Endothelial cell of umbilical vein (primary cell): ENCODE data around the gene C9orf153. TPM values are rescaled to one million over a fixed set of nuclear protein-coding genes. Genes with fewer than 3 reads are reported as not detected.

ENCODE experiments used
- BruUV-seq: library from RNA; stranded (reverse); fragments of 400-500 nt; replicated peaks from 2 replicates; lab custom pipeline; 2021; lab: Mats Ljungman, UMichigan
- CTCF ChIA-PET: fragments of 300-600, 350-600 bp; sonication (Branson Sonifier 250); formaldehyde crosslinking; loops from one replicate; lab custom pipeline; 2021; ENCODE audit warnings: antibody characterized with exemption, inconsistent platforms; lab: Charles Lee
- POLR2A ChIA-PET: fragments of 300-600, 350-600 bp; sonication (Branson Sonifier 250); formaldehyde crosslinking; loops from one replicate; lab custom pipeline; 2021; ENCODE audit warnings: antibody characterized with exemption, inconsistent platforms; lab: Charles Lee
- DNase-seq: peaks from one replicate; pipeline ENCODE4 v3.0.0-alpha.2; 2011; ENCODE audit warnings: low read depth, low spot score
- FAIRE-seq: peaks from 2 replicates; lab custom pipeline; 2011; peaks lifted over from hg19 to GRCh38; lab: Jason Lieb, UNC
- H2AFZ ChIP-seq: 2 replicates; pipeline ENCODE4 v1.6.0; 2012; ENCODE audit warnings: low read depth, low read length, control low read depth, inconsistent platforms
- H3K27ac ChIP-seq: 2 replicates; pipeline ENCODE4 v1.5.1; 2011; ENCODE audit warnings: low read depth, mild to moderate bottlenecking, control low read depth, low read length, moderate library complexity; ENCODE audit not compliant: insufficient read depth
- H3K27me3 ChIP-seq, 2 experiments: 2 replicates each; pipeline versions ENCODE4 v1.6.0 to v1.6.1; 2011; ENCODE audit warnings: low read length in 2 of 2, mixed read lengths in 1 of 2; ENCODE audit not compliant: control insufficient read depth in 2 of 2, insufficient read depth in 2 of 2
- H3K36me3 ChIP-seq, 2 experiments: 2 replicates in 1 of 2; 3 replicates in 1 of 2; pipeline ENCODE4 v1.5.1; 2011; ENCODE audit warnings: low read length in 2 of 2, mild to moderate bottlenecking in 1 of 2, moderate library complexity in 1 of 2; ENCODE audit not compliant: control insufficient read depth in 2 of 2, insufficient read depth in 2 of 2; ENCODE audit errors: extremely low read depth in 1 of 2
- H3K4me1 ChIP-seq: 3 replicates; pipeline ENCODE4 v1.5.1; 2011; ENCODE audit warnings: mild to moderate bottlenecking, low read length; ENCODE audit not compliant: control insufficient read depth, insufficient read depth; ENCODE audit errors: extremely low read depth
- H3K4me2 ChIP-seq: 2 replicates; pipeline ENCODE4 v1.6.1; 2011; ENCODE audit warnings: low read length, control low read depth, mixed read lengths; ENCODE audit not compliant: insufficient read depth
- H3K4me3 ChIP-seq, 3 experiments: fragments of 200-600 bp in 1 of 3; sonication (generic), shearing (Covaris generic) in 1 of 3; replicated peaks in 1 of 3; 2 replicates each; pipeline ENCODE4 v1.5.1; 2011 to 2016; ENCODE audit warnings: control low read depth in 3 of 3, low read length in 3 of 3, mild to moderate bottlenecking in 2 of 3, inconsistent platforms in 1 of 3, low read depth in 1 of 3, moderate library complexity in 1 of 3; ENCODE audit not compliant: insufficient read depth in 1 of 3
- H3K79me2 ChIP-seq: 2 replicates; pipeline ENCODE4 v1.6.0; 2012; ENCODE audit warnings: low read length, inconsistent platforms; ENCODE audit not compliant: control insufficient read depth, insufficient read depth
- H3K9ac ChIP-seq: replicated peaks from 2 replicates; pipeline ENCODE3; 2011; ENCODE audit warnings: low read length, control low read depth; ENCODE audit not compliant: insufficient read depth; ENCODE audit errors: extremely low read depth
- H3K9me1 ChIP-seq: replicated peaks from 3 replicates; pipeline ENCODE4 v1.6.0; 2011; ENCODE audit warnings: mild to moderate bottlenecking, low read length; ENCODE audit not compliant: control insufficient read depth, insufficient read depth; ENCODE audit errors: extremely low read depth
- H3K9me3 ChIP-seq: replicated peaks from 2 replicates; pipeline ENCODE4 v1.5.1; 2012; ENCODE audit warnings: low read length, inconsistent platforms; ENCODE audit not compliant: control insufficient read depth, insufficient read depth
- H4K20me1 ChIP-seq: replicated peaks from 2 replicates; pipeline ENCODE3; 2011; ENCODE audit warnings: mild to moderate bottlenecking, low read length; ENCODE audit not compliant: control insufficient read depth, insufficient read depth; ENCODE audit errors: extremely low read depth
- EZH2 ChIP-seq: IDR thresholded peaks from 2 replicates; pipeline ENCODE4 v1.6.1; 2012; ENCODE audit warnings: borderline replicate concordance, low read depth, mild to moderate bottlenecking, moderate library complexity, low read length, inconsistent platforms; ENCODE audit not compliant: severe bottlenecking
- FOS ChIP-seq: IDR thresholded peaks from 2 replicates; pipeline ENCODE4 v1.6.1; 2011; ENCODE audit warnings: mild to moderate bottlenecking, low read length, moderate library complexity, borderline replicate concordance; ENCODE audit not compliant: insufficient read depth
- GATA2 ChIP-seq: IDR thresholded peaks from 2 replicates; pipeline ENCODE4 v1.7.0; 2011; ENCODE audit warnings: low read depth, mild to moderate bottlenecking, moderate library complexity, mixed read lengths, low read length; ENCODE audit not compliant: insufficient read length, insufficient read depth
- JUN ChIP-seq: IDR thresholded peaks from 2 replicates; pipeline ENCODE4 v1.6.1; 2011; ENCODE audit warnings: borderline replicate concordance, low read depth; ENCODE audit not compliant: insufficient read length, insufficient read depth
- MYC ChIP-seq: IDR thresholded peaks from one replicate; pipeline ENCODE4 v1.6.1; 2011; ENCODE audit warnings: mild to moderate bottlenecking, low read depth, low read length
- POLR2A ChIP-seq: IDR thresholded peaks from 2 replicates; pipeline ENCODE4 v1.6.1; 2012; ENCODE audit warnings: low read depth, mild to moderate bottlenecking, control low read depth, low read length
- POLR2AphosphoS5 ChIP-seq: IDR thresholded peaks from 2 replicates; pipeline ENCODE4 v1.6.1; 2012; ENCODE audit warnings: low read depth, mild to moderate bottlenecking, control low read depth, low read length, moderate library complexity; ENCODE audit not compliant: insufficient read depth
- dilution Hi-C: fragments of 300-500 bp; cut with MboI; formaldehyde crosslinking; loops from one replicate; pipeline ENCODE4 v1.15.0; 2019; ENCODE audit warnings: low sequenced_read_pairs; ENCODE audit not compliant: extremely low pct_ligation_motif_present
- intact Hi-C: fragments of 100-400 bp; cut with micrococcal nuclease; formaldehyde crosslinking; loops from one replicate; pipeline ENCODE4 v1.10.0; 2022
- polyA plus RNA-seq, 4 experiments: library from polyadenylated mRNA; depleted of rRNA in 3 of 4; stranded (reverse) in 3 of 4; unstranded in 1 of 4; fragments of >200 nt; gene quantifications; 2 replicates each; pipeline versions ENCODE4 v1.2.1 to v1.2.3, GENCODE V29; 2011 to 2012; ENCODE audit warnings: missing spikeins in 1 of 4
- small RNA-seq: library from RNA; depleted of rRNA; stranded (forward); fragments of <200 nt; gene quantifications from one replicate; pipeline ENCODE3, GENCODE V24; 2012; ENCODE audit warnings: low replicate concordance, low read depth; ENCODE audit not compliant: insufficient read depth, insufficient read length
- total RNA-seq: library from RNA; stranded (reverse); gene quantifications from 2 replicates; pipeline ENCODE4 v1.2.3, GENCODE V29; 2021
- TF ChIP-seq, protein P1 (sequence below): IDR thresholded peaks from 2 replicates; pipeline ENCODE4 v1.6.1; 2011; ENCODE audit not compliant: insufficient read depth, insufficient read length
- TF ChIP-seq, protein P2 (sequence below), 2 donors: IDR thresholded peaks; 1 replicate in 1 of 2; 2 replicates in 1 of 2; pipeline ENCODE4 v1.5.1; 2011; ENCODE audit warnings: low read length in 2 of 2, mild to moderate bottlenecking in 2 of 2, moderate library complexity in 2 of 2, control low read depth in 1 of 2, inconsistent platforms in 1 of 2, low read depth in 1 of 2; ENCODE audit not compliant: insufficient read depth in 1 of 2; ENCODE audit errors: extremely low read depth in 1 of 2

Gene C9orf153
- total and polyA plus RNA-seq, 2 donors (not counting 3 experiments of a cell fraction or from before 2014, with no cell fraction given) = 0.66 TPM; not detected in 1

DNA sequence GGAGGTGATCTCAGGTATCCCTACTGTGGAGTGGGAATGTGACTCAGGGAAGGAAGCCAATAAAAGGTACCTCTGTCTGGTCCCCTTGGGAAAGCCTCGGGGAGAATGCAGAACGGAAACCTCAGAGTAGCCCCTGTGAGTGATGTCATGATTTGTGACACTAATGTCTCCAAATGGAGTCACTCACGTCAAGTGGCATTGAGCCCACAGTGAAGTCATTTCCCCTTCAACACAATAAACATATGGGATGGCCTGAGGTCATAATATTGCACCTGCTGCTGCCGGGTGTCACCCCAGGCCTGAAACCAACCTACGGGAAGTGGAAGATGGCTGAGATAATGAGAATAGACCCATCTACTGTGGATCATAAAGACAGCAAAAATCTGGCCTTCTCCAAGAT lies 84.2 kb downstream of the C9orf153 start:
- Histone ChIP-seq H3K9me1 (no peaks in the 10 kb centered on the region), H3K9ac (no peak overlapping the region), H3K27me3 (no peaks in the 10 kb centered on the region), H3K9me3 (no peaks in the 10 kb centered on the region), H4K20me1 (no peaks in the 10 kb centered on the region), H3K4me3 (no peak overlapping the region), H3K36me3 (no peaks in the 10 kb centered on the region), H3K27ac (no peak overlapping the region), H3K4me1 (no peaks in the 10 kb centered on the region), H3K4me2 (no peak overlapping the region), H3K79me2 (no peaks in the 10 kb centered on the region), H2AFZ (no peak overlapping the region)
- ChIA-PET CTCF (no interaction called here), POLR2A (no interaction called here)
- FAIRE-seq (no peak), DNase-seq (no peak)
- intact Hi-C loops = no loop called here
- BruUV-seq = no TSS peak
- TF ChIP-seq FOS (no peak), JUN (no peak), POLR2AphosphoS5 (no peak), MYC (no peak), EZH2 (no peak), POLR2A (no peak), GATA2 (no peak)
- TF ChIP-seq, protein P1, sequence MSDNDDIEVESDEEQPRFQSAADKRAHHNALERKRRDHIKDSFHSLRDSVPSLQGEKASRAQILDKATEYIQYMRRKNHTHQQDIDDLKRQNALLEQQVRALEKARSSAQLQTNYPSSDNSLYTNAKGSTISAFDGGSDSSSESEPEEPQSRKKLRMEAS = no peak
- TF ChIP-seq, protein P2, sequence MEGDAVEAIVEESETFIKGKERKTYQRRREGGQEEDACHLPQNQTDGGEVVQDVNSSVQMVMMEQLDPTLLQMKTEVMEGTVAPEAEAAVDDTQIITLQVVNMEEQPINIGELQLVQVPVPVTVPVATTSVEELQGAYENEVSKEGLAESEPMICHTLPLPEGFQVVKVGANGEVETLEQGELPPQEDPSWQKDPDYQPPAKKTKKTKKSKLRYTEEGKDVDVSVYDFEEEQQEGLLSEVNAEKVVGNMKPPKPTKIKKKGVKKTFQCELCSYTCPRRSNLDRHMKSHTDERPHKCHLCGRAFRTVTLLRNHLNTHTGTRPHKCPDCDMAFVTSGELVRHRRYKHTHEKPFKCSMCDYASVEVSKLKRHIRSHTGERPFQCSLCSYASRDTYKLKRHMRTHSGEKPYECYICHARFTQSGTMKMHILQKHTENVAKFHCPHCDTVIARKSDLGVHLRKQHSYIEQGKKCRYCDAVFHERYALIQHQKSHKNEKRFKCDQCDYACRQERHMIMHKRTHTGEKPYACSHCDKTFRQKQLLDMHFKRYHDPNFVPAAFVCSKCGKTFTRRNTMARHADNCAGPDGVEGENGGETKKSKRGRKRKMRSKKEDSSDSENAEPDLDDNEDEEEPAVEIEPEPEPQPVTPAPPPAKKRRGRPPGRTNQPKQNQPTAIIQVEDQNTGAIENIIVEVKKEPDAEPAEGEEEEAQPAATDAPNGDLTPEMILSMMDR (IDR thresholded peaks at IDR 0.05; ENCODE audit: extremely low read depth in 1 of 2, insufficient read depth in 1 of 2, low read depth in 1 of 2, low read length in 2 of 2) = no peak
- dilution Hi-C loops = no loop called here

Small RNA genes lying within 50 kb of the gene (small RNA-seq; reads per million reads assigned to genes)
- gene AL137849.1 (not detected), gene RN7SKP264 (not detected)

Other genes with a start within 250 kb of the C9orf153 start
- 94.9 and 108 TPM in 2 replicates for gene GOLM1, start 160.1 kb downstream of the C9orf153 start, total RNA-seq
- 42.7 and 49.8 TPM in 2 replicates for gene GOLM1, start 160.1 kb downstream of the C9orf153 start, polyA plus RNA-seq
- 20.6 and 22.2 TPM in 2 replicates for gene ISCA1, start 22.9 kb upstream of the C9orf153 start, total RNA-seq
- 11.7 and 14.2 TPM in 2 replicates for gene ISCA1, start 22.9 kb upstream of the C9orf153 start, polyA plus RNA-seq
- gene TUT7, start 94.8 kb upstream of the C9orf153 start, total RNA-seq = 16.7 and 19.0 TPM in 2 replicates
- gene TUT7, start 94.8 kb upstream of the C9orf153 start, polyA plus RNA-seq = 2.8 and 5.1 TPM in 2 replicates